H54 (cell line): ENCODE data around the gene LIM2.
"Not testable (repeated sequence)": the region's sequence is repeated elsewhere in the genome, so short reads cannot be mapped to it uniquely, and the experiment has no call there.

Experiments used
- DNase-seq: peaks from one replicate; pipeline ENCODE4 v3.0.0; 2011; ENCODE audit warnings: low spot score, mixed read lengths; ENCODE audit not compliant: insufficient read length
- FAIRE-seq: peaks from 3 replicates; lab custom pipeline; 2011; peaks lifted over from hg19 to GRCh38; lab: Jason Lieb, UNC
- POLR2A ChIP-seq: IDR thresholded peaks from 2 replicates; pipeline ENCODE4 v1.6.1; 2011; ENCODE audit warnings: low read depth, mild to moderate bottlenecking, low read length

The LIM2 gene

GRCh38 chr19:51387924-51388389 is at the start of gene LIM2:
Gene LIM2, minus strand, starts transcription at chr19:51387974. Its CDS starts 531 bp downstream, at chr19:51387443.
- DNase-seq = no peak
- TF ChIP-seq POLR2A = no peak
- no peak for FAIRE-seq

GRCh38 chr19:51434456-51434855 is 46.7 kb upstream of the LIM2 start:
- DNase-seq (no peak), FAIRE-seq (no peak)
- no peak for TF ChIP-seq POLR2A

- no peak for TF ChIP-seq POLR2A
- no peak for FAIRE-seq
- no peak for DNase-seq
These were observed 45.3 kb upstream of the LIM2 start for GRCh38 chr19:51433043-51433442.

- FAIRE-seq (no peak), DNase-seq (no peak)
These were observed 43.4 kb upstream of the LIM2 start for GRCh38 chr19:51431124-51431523.

GRCh38 chr19:51430221-51430620 is 42.4 kb upstream of the LIM2 start:
- FAIRE-seq (no peak), DNase-seq (no peak)
- TF ChIP-seq POLR2A = no peak

More at GRCh38 chr19:51431124-51431523, 43.4 kb upstream of the LIM2 start:
- TF ChIP-seq POLR2A = no peak

GRCh38 chr19:51427201-51427600 is 39.4 kb upstream of the LIM2 start:
- no peak for FAIRE-seq
- DNase-seq = no peak
- TF ChIP-seq POLR2A = no peak

- TF ChIP-seq POLR2A = no peak
- DNase-seq = peak; percentile 57
- no peak for FAIRE-seq
These were observed 34.3 kb upstream of the LIM2 start for GRCh38 chr19:51422053-51422448.

- no peak for DNase-seq
- TF ChIP-seq POLR2A = no peak
- no peak for FAIRE-seq
These were observed 33.7 kb upstream of the LIM2 start for GRCh38 chr19:51421229-51422052.

- not testable (repeated sequence) for DNase-seq, FAIRE-seq
These were observed 32.7 kb upstream of the LIM2 start for GRCh38 chr19:51420511-51420910.

GRCh38 chr19:51418707-51419106 is 30.9 kb upstream of the LIM2 start:
- DNase-seq = no peak
- FAIRE-seq = no peak
- TF ChIP-seq POLR2A = no peak

- FAIRE-seq (no peak), DNase-seq (no peak)
- no peak for TF ChIP-seq POLR2A
These were observed 30.0 kb upstream of the LIM2 start for GRCh38 chr19:51417810-51418157.

- FAIRE-seq (no peak), DNase-seq (peak; percentile 22)
- TF ChIP-seq POLR2A = no peak
These were observed 29.5 kb upstream of the LIM2 start, which contains the start of gene SIGLEC10 for GRCh38 chr19:51417107-51417809. Gene SIGLEC10, minus strand, starts transcription at chr19:51417642. Its CDS starts 61 bp downstream, at chr19:51417581.

- not testable (repeated sequence) for DNase-seq, FAIRE-seq
These were observed 28.6 kb upstream of the LIM2 start for GRCh38 chr19:51416422-51416821.

- FAIRE-seq (no peak), DNase-seq (no peak)
- TF ChIP-seq POLR2A = no peak
These were observed 27.4 kb upstream of the LIM2 start for GRCh38 chr19:51415187-51415586.
